DMS53 treated with DMSO at 0.1 percent for 48 hours (cell line): Measurements from ENCODE around the gene PCP2.

Source experiments
- DNase-seq: peaks from one replicate; lab custom pipeline; 2025; ENCODE audit not compliant: unreplicated experiment; lab: John Stamatoyannopoulos, UW

The PCP2 gene

GRCh38 chr19:7619671-7620441 is 13.7 kb downstream of the PCP2 start:
- peak; percentile 39 for DNase-seq

DNA sequence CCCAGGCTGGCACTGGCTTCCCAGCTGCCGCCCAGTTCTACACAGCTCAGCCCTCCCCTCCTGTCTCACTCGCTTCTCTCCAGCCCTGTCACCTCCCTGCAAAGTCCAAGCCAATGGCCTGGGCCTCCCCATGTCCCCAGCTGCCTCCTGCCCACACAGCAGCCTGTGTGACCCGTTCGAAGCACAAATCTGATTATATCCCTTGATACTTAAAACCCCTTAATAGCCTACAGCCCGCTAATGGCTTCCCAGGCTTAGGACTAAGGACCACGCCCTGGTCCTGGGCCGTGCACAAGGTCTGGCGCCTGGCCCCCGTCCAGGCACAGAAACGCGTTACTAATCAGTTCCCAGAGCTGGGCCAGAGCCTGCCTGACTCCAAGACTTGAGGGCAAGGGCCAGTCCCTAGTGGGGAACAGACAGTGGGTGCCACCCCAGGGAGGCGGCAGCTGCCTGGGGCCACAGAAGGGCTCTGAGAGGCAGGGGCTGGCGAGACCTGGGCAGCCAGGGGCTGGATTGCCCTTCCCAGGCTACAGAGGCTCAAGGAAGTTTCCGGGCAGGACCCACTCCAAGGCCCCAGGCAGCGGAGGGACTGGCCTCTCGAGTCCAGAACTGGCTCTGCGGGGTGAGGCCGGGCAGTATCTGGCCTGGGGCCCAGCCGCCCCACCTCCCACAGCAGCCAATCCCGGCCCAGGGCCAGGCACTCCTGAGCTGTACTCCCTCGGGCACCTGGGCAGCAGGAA is 14.6 kb downstream of the PCP2 start:
- peak; percentile 30 for DNase-seq

DNA sequence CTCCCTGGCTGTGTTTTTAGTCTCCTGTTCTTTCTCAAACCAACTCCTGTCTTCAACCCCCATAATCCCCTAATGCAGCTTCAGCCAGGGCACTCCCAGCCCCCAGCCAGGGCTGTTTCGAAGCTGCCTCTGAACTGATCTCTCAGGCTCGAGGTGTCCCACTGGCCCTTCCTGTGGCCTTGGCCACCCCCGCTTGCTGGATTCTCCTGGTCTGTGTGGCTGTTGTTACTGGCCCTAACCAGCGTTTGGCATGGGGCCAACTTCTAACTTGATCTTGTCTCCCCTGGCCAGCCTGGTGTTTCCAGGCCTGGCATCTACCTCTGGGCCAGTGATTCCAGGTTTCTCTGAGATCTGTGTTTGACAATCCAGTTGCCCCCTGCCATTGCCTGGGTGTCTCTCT is 15.2 kb downstream of the PCP2 start:
- no peak for DNase-seq

GRCh38 chr19:7617735-7618134 is 15.8 kb downstream of the PCP2 start:
- no peak for DNase-seq

DNA sequence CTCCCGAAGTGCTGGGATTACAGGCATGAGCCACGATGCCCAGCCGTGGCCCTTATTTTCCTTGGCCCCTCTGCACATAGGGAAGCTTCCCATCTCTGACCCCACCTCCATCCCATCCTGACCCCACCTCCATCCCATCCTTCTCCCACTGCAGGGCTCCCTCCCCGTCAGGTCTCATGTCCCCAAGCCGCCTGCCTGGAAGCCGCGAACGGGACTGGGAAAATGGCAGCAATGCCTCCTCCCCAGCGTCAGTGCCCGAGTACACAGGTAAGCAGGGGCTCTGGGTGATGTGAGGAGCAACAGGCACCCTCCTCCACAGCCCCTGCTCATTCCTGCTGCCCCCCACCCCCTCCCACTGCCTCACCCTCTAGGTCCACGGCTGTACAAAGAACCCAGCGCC is 16.3 kb downstream of the PCP2 start:
- no peak for DNase-seq

DNA sequence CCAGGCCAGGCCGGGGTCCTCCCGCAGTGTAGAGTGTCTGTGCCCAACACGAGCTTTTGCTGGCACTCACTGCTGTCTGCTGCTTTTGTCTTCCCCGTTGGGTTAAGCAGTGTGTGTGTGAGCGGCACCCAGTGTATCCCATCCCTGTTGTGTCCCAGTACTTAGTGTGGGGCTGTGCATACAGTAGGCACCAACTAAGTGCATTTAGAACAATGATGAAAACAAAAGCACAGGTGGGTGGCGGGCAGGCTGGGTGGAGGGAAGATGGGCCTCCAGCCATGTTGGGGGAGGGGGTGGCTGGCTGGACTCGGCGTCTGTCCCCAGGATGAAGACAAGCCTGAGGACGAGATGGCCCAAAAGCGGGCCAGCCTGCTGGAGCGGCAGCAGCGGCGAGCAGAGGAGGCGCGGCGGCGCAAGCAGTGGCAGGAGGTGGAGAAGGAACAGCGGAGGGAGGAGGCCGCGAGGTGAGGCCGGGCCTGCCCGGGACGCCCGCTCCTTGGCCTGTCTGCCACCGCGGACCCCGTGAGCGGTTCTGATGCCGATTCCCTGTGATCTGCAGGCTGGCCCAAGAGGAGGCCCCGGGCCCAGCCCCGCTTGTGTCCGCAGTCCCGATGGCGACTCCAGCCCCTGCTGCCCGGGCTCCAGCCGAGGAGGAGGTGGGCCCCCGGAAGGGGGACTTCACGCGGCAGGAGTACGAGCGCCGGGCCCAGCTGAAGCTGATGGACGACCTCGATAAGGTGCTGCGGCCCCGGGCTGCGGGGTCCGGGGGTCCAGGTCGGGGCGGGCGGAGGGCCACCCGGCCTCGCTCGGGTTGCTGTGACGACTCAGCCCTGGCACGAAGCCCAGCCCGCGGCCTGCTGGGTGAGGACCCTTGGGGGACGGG is 18.4 kb downstream of the PCP2 start:
- no peak for DNase-seq

GRCh38 chr19:7612282-7613274 is 20.9 kb downstream of the PCP2 start:
- no peak for DNase-seq

GRCh38 chr19:7611541-7612279 is 21.8 kb downstream of the PCP2 start:
- DNase-seq, result no peak

DNA sequence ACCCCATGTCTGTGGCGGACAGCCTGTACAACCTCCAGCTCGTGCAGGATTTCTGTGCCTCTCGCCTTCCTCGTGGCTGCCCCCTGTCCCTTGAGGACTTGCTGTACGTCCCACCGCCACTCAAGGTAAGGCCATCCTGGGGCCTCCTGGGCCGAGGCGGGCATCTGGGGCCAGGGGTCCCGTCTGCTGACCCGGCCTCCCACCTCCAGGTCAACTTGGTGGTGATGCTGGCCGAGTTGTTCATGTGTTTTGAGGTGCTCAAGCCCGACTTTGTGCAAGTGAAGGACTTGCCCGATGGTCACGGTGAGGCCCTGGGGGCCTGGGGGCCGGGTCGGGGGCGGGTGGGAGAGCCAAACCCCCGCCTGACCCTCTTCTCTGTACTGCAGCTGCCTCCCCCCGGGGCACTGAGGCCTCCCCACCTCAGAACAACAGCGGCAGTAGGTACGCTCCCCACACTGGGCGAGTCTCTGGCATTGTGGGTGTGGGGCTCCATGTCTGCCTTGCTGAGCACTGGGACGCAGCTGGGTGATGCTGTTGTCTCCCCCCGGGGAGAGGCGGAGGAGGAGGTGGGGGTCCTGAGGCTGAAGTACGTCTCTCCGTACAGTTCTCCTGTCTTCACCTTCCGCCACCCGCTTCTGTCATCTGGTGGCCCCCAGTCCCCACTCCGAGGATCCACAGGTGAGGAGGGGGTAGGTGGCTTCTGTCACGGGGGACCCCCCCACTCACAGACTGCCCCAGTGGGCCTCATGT is 22.9 kb downstream of the PCP2 start:
- no peak for DNase-seq

- no peak for DNase-seq
Observed at GRCh38 chr19:7607874-7608560, 25.5 kb downstream of the PCP2 start.

DNA sequence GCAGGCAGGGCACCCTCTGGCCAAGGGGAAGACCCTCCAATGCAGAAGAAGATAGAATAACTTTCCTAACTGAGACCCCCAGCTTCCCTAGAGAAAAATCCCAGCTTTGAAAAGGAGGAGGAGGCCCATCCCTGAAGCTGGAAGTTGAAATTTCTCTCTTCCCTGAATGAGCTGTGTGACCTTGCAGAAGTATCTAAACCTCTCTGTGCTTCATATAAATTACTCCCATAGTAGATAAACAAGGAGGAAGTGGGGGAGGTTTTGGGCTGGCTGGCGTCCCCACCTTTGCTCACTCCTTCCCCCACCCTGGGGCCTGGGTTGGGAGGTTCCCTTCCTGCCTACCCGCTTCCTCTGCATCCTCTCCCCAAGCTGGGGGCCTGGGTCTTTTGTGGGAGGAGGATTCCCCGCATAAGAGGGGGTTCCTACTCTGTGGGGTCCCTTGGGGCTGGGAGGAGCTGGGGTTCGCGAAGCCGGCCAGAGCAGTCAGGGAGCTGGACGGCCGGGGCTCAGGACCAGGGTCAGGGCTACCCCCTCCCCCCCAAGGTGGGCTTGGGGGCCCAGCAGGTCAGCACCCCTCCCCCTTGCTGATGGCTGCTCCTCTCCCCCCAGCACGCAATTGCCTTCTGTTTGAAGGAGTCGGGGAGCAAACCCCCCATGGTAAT is 26.2 kb downstream of the PCP2 start:
- no peak for DNase-seq

GRCh38 chr19:7606289-7606688 is 27.2 kb downstream of the PCP2 start:
- no peak for DNase-seq

DNA sequence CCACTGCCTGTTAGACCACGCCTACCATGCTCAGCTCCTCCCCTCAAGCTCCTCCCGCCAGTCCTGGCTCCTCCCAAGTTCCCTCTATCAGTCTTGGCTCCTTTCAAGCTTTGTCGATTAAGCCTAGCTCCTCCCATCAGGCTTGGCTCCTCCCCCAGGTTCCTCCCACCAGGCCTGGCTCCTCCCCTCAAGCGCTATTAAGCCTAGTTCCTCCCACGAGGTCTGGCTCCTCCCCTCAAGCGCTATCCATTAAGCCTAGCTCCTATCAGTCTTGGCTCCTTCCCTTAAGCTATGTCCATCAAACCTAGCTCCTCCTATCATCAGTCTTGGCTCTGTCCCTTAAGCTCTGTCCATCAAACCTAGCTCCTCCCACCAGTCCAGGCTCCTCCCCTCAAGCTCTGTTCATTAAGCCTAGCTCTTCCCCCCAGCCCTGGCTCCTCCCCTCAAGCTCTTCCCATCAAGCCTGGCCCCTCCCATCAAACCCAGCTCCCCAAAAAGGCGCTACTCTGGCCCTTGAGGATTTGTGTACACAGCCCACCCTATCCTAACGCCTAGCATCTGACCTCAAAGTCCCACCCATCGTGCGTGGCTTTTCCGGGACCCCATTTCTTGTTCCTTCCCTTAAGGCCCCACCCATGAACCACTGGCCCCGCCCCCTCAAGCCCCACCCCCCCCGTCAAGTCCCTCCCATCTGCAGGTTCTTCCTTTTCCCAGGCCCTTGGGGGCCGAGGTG is 27.9 kb downstream of the PCP2 start:
- DNase-seq, result no peak

DNA sequence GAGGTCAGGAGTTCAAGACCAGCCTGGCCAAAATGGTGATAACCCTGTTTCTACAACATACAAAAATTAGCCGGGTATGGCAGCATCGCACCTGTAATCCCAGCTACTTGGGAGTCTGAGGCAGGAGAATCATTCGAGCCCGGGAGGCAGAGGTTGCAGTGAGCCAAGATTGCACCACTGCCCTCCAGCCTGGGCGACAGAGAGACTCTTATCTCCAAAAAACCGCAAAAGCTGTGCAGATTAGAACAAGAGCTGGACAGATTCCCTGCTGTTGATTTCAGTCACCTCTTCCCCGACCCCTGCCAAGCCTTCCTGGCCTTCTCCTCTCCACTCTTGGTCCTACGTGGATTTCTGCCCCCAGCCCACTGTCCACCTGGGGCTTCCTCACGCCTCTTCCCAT is 29.6 kb downstream of the PCP2 start:
- no peak for DNase-seq

DNA sequence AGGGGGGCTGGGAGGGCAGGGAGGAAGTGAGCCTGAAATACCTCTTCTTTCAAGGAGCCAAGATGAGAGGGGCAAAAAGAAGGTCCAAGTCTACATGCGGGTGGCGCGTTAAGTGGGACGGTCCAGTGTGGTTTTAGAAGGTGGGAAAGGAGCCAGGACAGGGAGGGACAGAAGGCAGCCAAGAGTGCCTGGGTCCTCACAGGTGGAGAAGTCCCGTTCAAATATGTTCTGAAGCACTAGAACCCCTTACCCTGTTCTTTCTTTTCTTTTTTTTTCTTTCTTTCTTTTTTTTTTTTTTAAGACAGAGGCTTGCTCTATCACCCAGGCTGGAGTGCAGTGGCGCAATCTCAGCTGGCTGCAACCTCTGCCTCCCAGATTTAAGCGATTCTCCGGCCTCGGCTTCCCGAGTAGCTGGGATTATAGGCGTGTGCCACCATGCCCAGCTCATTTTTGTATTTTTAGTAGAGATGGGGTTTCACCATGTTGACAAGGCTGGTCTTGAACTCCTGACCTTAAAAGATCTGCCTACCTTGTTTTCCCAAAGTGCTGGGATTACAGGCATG is 30.5 kb downstream of the PCP2 start:
- DNase-seq, result no peak

GRCh38 chr19:7602240-7602934 is 31.1 kb downstream of the PCP2 start:
- DNase-seq, result no peak
